HG03342 (cell line): Measurements from ENCODE around the gene TUT4.

Source experiments
- ATAC-seq: cut with Tn5 transposase; IDR thresholded peaks from one replicate; pipeline ENCODE4 v1.9.1; 2021; ENCODE audit warnings: mild to moderate bottlenecking, moderate library complexity; ENCODE audit not compliant: unreplicated experiment

TUT4 gene

DNA sequence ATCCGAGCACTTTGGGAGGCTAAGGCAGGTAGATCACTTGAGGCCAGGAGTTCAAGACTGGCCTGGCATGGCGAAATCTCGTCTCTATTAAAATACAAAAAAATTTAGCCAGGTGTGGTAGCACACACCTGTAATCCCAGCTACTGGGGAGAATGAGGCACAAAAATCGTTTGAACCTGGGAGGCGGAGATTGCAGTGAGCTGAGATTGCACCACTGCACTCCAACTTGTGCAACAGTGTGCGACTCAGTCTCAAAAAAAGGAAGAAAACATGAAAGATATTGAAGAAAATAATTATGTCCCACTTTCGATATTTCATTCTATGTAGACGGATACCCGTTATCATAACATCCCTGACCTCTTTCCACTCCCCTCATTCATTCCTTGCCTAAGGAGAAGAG is 19.2 kb downstream of the TUT4 start:
- ATAC-seq: no peak

DNA sequence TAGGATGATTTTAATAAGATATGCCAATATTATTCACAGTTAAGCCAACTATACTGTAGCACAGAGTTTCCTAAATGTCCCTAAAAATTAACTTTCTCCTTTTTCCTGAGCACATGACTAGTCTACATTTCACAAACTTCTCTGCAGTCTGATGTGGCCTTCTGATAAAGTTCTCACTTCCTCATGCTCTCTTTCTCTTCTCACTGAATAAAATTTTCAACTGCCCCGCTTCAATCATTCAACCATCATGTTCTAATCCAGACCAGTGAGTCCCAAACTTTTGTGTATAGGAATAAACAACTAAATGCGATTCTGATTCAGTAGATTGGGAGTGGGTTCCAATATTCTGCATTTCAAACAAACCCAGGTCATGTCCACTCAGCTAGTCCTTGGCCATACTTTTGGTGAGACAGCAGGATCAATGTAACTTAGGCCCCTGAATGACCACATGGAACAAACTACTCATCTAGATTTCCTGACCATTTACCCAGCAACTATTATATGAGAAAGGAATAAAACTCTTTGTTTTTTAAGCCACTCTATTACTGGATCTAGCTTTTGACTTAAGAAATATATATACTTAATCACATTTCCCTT is 20.1 kb downstream of the TUT4 start:
- ATAC-seq: no peak

DNA sequence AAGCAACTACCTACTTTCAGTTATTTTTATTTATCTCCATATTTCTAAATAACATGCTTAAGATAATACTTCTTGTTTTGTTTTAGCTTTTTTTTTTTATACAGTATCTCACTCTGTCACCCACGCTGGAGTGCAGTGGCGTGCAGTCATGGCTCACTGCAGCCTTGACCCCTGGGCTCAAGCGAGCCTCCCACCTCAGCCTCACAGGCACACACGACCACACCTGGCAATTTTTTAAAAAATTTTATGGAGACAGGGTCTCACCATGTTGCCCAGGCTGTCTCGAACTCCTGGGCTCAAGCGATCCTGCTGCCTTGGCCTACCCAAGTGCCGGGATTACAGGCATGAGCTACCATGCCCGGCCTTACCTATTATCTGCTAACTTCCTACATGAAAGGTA is 20.6 kb downstream of the TUT4 start:
- ATAC-seq: no peak

DNA sequence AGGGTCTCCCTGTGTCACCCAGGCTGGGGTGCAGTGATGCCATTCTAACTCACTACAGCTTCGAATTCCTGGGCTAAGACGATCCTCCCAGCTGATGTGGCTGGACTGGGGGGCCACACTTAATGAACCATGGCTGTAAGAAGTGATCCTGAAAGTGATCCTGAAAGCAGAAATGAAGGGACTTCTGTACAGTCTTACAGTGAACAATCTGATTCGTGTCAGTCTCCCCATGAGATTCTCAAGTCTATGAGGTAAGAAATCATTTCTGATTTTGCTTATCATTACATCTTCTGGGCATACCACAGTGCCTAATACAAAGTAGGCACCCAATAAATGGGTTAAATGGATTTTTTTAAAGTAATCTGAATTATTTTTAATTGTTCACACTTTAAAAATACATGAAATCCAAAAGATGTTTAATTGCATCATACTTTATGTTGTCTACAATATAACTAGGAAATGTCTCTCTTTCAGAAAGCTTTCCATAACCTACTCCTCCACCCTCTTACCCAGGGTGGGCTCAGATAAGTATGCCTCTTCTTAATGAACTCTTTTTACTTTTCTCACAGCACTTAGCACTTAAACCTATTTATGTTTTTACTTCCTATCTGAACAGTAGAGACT is 21.5 kb downstream of the TUT4 start:
- no peak for ATAC-seq

DNA sequence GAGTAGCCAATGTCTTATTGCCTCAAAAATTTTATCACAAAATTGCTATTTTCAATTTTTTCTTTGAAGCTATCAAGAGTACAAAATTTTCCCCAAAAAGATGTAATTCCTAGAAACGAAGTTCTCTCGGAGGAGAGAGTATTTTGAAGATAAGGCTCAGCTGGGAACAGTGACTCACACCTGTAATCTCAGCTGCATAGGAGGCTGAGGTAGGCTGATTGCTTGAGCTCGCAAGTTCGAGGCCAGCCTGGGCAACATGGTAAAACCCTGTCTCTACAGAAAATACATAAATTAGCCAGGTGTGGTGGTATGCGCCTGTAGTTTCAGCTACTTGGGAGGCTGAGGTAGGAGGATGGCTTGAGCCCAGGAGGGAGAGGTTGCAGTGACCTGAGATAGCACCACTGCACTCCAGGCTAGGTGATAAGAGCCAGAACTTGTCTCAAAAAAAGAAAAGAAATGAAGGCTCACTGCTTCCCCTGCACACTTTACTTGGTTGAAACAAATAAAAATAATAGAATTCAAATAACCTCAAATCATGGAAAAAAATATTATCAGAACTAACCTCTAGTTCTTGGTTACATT is 22.2 kb downstream of the TUT4 start:
- no peak for ATAC-seq

DNA sequence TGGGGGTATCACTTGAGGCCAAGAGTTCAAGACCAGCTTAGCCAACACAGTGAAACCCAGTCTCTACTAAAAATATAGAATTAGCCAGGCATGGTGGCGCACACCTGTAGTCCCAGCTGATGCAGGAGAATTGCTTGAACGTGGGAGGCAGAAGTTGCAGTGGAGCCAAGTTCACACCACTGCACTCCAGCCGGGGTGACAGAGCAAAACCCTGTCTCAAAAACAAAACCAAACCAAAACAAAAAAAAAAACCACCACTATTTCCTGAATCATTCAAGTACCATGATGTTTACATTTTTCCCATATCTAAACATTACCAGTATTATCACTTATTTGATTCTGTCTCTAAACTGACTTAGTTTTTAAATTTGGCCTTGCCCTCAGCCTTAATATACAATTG is 29.5 kb downstream of the TUT4 start:
- ATAC-seq: no peak

DNA sequence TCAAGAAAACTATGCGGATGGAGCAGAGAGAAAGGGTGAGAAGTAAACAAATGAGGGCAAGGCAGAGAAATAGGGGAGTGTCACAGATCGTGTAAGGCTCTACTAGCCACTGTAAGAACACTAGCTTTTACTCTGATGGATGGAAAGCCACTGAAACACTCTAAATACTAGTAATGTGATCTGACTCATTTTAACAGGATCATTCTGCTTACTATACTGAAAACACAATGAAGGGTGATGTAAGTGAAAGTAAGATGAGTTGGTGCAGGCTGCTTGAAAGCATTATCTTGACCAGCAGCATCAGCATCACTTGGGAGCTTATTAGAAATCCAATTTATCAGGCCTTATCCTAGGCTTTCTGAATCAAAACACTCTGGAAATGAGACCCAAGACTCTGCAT is 32.7 kb downstream of the TUT4 start:
- no peak for ATAC-seq

DNA sequence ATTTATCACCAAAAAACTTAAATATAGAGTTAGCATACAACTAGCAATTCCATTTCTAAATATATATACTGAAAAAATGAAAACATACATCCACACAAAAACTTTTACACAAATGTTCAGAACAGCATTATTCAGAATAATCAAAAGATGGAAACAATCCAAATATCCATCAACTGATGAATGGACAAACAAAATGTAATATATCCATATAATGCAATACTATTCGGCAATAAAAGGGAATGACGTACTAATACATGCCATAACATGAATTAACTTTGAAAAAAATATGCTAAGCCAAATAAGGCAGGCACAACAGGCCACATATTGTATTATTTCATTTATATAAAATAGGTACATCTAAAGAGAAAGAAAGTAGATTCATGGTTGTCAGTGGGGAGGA is 33.9 kb downstream of the TUT4 start:
- ATAC-seq: no peak

DNA sequence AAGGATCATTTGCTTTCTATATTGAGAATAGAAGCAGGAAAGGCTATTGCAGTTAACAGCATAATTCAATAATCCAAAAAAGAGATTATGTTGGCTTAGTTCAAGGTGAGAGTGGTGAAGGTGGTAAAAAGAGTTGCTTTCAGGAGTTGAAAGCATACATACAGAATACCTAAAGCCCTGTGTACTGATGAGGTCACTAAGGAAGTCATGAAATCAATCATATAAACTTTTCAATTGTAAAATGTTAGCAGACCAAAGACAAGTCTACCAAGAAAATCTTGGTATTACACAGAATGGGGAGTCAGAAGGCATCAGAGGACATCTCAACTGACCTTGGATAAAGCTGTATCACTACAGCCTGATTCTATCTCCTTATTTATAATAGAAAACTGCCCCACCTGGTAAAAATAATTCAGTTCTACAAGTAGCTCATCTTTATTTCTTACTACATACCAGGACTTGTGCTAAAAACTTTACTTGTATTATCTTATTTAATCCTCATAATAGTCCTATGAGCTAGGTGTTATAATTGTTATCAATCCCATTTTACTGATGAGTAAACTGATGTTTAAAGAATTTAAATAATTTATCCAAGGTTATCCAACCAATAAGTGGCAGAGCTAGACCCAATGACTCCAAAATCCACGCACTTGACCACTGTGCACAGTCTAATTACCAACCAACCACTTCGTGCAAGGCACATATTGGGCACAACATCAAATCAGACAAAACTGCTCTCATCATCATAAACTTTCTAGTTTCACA is 40.9 kb downstream of the TUT4 start:
- no peak for ATAC-seq

DNA sequence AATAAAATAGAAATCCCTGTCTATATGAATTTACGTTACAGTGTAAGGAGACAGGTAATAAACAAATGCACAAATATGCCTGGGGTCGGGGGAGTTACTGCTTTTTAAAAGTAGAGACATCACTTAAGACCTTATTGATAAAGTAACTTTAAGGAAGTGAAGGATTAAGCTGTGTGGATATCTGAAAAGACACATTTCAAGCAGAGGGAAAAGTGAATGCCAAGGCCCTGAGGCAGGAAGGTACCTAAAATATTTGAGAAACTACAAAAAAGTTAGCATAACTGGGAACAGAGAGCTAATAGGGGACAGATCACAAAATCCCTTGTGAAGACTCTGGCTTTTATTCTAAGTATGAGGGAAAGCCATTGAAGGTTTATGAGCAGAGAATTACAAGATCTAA is 41.5 kb downstream of the TUT4 start:
- no peak for ATAC-seq

DNA sequence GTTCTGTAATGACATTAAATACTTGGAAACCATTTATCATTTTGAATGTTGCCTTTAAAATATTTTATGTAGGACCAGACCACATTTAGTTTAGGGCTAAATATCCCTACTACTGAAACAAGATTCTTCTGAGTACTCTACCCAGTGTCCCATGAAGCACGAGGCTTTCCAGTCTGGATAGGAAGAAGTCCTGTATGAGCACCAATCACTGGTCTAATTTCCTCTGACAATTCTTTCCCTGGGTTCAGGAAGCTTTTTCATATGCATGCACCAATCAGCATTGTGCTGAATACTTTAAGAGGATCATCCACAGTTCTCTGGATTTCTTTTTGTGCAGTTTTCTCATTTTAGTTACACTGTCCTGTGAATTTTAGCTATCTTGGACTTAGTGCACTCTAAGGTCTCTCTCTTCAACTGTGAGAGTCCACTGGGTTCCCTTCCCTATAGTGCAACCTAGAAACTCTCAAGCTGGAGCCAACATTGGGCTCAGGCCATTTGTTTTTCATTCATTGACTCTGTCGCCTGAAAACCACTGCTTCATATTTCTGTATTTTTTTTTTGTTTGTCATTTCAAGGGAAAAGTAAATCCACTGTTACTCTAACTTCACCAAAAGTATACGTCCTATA is 45.9 kb downstream of the TUT4 start:
- no peak for ATAC-seq

DNA sequence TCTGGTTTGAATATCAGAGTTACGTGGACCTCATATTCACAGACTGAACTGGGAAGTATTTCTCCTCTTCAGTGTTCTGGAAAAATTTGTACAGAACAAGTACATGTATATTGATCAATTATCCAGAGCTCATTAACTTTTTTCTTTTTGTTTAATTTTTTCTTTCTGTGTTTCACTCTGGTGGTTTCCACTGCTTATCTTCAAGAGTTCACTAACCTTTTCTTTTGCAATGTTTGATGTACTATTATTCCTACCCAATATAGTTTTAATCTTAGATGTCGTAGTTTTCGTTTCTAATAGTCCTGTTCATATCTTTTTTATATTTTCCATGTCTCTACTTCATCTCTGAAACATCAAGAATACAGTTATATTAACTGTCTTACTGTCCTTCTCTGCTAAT is 46.5 kb downstream of the TUT4 start:
- ATAC-seq: no peak

DNA sequence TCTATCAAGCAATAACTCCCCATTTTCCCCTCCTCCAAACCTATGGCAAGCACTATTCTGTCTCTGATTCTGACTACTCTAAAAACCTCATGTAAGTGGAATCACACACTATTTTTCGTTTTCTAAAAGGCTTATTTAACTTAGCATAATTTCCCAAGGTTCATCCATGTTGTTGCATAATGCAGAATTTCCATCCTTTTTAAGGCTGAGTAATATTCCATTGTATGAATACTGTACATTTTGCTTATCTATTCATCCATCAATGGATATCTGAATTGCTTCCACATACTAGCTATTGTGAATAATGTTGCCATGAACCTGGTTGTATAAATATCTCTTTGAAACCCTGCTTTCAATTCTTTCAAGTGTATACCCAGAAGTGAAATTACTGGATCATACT is 48.2 kb downstream of the TUT4 start:
- ATAC-seq: no peak

DNA sequence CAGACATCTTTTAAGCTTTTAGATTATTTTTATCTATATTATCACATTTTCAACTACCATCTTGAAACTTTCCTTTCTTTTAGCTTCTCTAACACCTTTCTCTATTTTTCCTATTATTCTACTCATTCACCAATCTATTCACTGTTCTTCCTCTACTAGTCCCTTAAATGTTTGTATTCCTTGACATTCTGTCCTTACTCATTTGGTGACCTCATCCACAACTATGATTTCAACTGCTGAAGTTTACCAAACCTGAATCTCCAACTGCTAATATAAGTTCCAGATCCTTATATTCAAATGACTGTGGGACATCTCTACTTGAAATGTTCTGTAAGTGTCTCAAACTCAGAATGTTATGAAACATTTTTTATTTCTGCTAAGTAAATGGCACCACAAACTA is 49.2 kb downstream of the TUT4 start:
- ATAC-seq: no peak

DNA sequence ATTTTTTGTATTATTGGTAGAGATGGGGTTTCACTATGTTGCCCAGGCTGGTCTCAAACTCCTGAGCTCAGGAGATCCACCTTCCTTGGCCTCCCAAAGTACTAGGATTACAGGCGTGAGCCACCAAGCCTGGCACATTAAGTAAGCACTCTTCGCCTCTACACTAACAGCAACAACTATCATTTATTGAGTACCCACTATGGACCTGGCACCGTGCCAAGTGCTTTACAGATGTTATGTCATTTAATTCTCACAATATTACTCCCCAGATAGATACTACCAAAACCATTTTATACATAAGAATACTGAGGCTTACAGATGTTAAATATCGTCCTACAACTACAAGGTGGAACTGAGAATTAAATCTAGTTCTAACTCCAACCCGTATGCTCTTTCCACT is 50.1 kb downstream of the TUT4 start:
- no peak for ATAC-seq

DNA sequence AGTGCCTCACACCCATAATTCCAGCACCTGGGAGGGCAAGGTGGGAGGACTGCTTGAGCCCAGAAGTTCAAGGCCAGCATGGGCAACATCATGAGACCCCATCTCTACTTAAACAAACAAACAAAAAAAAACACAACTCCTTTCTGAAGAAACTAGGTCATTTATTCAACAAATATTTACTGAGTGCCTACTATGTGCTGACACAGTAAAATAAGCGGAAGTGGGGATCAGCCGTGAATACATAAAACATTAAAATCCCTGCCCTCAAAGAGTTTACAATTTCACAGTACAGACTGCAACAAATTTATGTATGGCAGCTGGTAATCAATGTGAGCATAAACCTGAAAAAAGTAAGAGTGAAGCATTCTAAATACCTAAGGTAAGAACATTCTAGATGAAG is 65.3 kb downstream of the TUT4 start:
- no peak for ATAC-seq

DNA sequence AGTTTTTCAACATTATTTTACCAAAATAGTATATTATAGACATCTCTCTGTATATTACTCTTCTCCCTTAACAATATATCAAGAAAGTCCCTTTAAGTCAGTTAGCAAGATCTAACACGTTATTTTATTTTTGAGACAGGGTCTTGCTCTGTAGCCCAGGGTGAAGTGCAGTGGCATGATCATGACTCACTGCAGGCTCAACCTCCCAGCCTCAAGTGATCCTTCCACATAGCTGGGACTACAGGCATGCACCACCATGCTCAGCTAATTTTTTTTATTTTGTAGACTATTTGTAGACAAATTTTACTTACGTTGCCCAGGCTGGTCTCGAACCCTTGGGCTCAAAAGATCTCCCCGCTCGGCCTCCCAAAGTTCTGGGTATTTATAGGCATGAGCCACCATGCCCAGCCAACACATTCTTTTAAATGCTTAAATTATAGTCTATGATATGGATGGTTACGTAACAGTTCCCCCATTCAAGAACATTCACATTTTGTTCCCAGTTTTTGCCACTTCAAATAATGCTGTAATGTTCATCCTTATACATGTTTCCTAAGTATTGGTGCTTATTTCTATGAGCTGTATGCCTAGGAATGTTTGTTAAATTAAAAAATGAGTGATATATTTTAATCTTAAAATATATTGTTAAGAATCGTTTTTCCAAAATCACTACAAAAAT is 70.4 kb downstream of the TUT4 start:
- no peak for ATAC-seq

DNA sequence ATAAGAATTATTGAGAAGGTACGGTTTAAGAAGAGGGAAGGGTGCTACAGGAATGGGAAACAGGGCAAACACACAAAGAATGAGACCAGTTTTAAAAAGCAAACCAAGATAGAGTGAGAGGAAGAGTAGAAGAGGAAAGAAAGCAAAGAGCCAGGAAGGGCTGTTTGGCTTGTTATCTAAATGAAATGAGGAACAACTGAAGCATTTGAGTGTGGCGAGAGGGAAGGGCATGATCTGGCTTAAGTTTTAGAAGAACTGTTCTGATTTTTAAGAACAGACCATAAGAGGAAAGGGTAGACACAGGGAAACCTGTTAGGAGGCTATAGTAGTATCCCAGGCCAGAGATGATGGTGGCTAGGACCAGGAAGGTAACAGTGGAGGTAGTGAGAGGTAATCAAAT is 73.8 kb downstream of the TUT4 start:
- ATAC-seq: no peak

DNA sequence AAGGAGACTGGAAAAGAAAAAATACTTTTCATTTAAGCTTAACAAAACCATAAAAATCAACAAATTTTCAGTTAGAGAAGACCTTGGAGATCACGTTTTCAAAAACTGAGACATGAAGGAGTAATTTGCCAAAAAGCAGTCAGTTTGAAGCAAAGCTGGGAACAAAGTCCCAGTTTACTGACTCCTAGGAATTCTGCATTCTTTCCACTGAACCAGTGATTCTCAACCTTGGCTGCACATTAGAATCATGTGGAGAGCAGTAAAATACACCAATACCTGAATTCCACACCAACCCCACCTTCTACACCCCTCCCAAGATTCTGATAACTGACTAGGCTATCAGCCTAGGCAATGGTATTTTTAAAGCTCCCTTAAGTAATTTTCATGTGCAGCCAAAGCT is 75.0 kb downstream of the TUT4 start:
- ATAC-seq: no peak

DNA sequence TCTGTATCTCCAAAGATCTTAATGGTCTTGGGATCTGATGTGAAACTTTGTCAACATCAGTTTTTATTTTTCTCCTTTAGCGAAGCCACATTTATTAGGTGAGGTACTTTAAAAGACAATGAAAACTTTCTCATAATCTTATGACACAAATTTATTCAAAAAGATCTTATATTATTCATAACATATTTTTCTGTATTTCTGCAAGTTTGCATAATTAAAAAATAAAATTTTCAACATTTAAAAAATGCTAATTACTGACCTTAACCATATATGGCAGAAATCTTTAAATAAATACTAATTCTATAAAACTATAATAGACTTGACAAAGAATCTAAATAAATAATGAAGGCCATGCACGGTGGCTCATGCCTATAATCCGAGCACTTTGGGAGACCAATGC is 75.9 kb downstream of the TUT4 start:
- no peak for ATAC-seq

DNA sequence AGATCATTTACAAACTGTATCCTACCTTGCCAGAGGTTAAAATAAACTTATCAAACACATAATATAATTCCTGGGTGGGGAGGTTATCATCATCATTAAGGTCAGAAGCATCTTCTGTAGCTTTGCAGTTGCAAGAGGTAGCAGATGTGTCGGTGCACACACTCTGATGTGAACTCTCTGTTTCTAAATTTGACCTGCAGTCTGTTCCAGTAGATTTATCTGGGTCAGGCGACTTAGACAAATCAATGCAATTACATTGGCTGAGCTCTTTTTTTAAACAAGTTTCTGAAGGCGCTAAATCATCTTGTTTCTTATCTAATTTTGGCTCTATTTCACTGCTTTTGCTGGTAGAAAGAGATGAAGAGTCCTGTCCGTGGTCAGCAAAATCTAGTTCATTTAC is 78.1 kb downstream of the TUT4 start:
- no peak for ATAC-seq
